Caco-2 (cell line): ENCODE results near the gene G2E3. TPM values are rescaled to one million over a fixed set of nuclear protein-coding genes. Genes with fewer than 3 reads are reported as not detected.
"Not testable (repeated sequence)": the region's sequence is repeated elsewhere in the genome, so short reads cannot be mapped to it uniquely, and the experiment has no call there.

Experiments
- BruUV-seq: library from RNA; stranded (reverse); fragments of 400-500 nt; replicated peaks from 2 replicates; lab custom pipeline; 2021; lab: Mats Ljungman, UMichigan
- CTCF ChIA-PET: fragments of 300-600 bp; sonication (Branson Sonifier 250); formaldehyde crosslinking; loops from one replicate; lab custom pipeline; 2022; ENCODE audit warnings: antibody characterized with exemption; lab: Charles Lee
- POLR2A ChIA-PET: fragments of 300-600 bp; sonication (Branson Sonifier 250); formaldehyde crosslinking; loops from one replicate; lab custom pipeline; 2022; ENCODE audit warnings: antibody characterized with exemption; lab: Charles Lee
- DNase-seq, 2 experiments: peaks; one replicate each; pipeline versions ENCODE4 v3.0.0 to v3.0.0-alpha.2; 2020 to 2022
- H3K27me3 ChIP-seq: replicated peaks from 2 replicates; pipeline ENCODE4 v1.6.0; 2011; ENCODE audit warnings: low read length; ENCODE audit not compliant: control insufficient read depth, insufficient read depth
- H3K36me3 ChIP-seq: 2 replicates; pipeline ENCODE4 v1.5.1; 2011; ENCODE audit warnings: low read length; ENCODE audit not compliant: control insufficient read depth, insufficient read depth
- H3K4me1 ChIP-seq: fragments of 250-450 bp; sonication (Bioruptor Pico); 2 replicates; pipeline ENCODE4 v1.5.1; 2020; ENCODE audit warnings: mild to moderate bottlenecking
- H3K4me3 ChIP-seq: 2 replicates; pipeline ENCODE4 v1.5.1; 2011; ENCODE audit warnings: low read depth, mild to moderate bottlenecking, control low read depth, low read length
- H3K9me3 ChIP-seq: fragments of 250-450 bp; sonication (Bioruptor Pico); 2 replicates; pipeline ENCODE4 v1.5.1; 2020; ENCODE audit warnings: mild to moderate bottlenecking, moderate library complexity
- H3K27ac Mint-ChIP-seq: one replicate; pipeline ENCODE4 v1.8.0; 2022; ENCODE audit warnings: mixed read lengths; ENCODE audit not compliant: unreplicated experiment
- H3K27me3 Mint-ChIP-seq: one replicate; pipeline ENCODE4 v1.8.0; 2022; ENCODE audit warnings: mixed read lengths; ENCODE audit not compliant: insufficient read depth, unreplicated experiment
- H3K36me3 Mint-ChIP-seq: one replicate; pipeline ENCODE4 v1.8.0; 2022; ENCODE audit warnings: mild to moderate bottlenecking, mixed read lengths; ENCODE audit not compliant: insufficient read depth, unreplicated experiment
- H3K4me1 Mint-ChIP-seq: one replicate; pipeline ENCODE4 v1.8.0; 2022; ENCODE audit warnings: low read depth, mixed read lengths; ENCODE audit not compliant: unreplicated experiment
- H3K4me3 Mint-ChIP-seq: one replicate; pipeline ENCODE4 v1.8.0; 2022; ENCODE audit warnings: mild to moderate bottlenecking, moderate library complexity, mixed read lengths; ENCODE audit not compliant: unreplicated experiment
- H3K9me3 Mint-ChIP-seq: one replicate; pipeline ENCODE4 v1.8.0; 2022; ENCODE audit warnings: mixed read lengths; ENCODE audit not compliant: unreplicated experiment
- CTCF ChIP-seq, 2 experiments: fragments of 200-600 bp in 1 of 2; IDR thresholded peaks; 1 replicate in 1 of 2; 2 replicates in 1 of 2; pipeline versions ENCODE4 v1.5.1 to v1.8.0; 2011 to 2022; ENCODE audit warnings: antibody characterized with exemption in 1 of 2, control low read depth in 1 of 2, inconsistent platforms in 1 of 2, low read depth in 1 of 2, low read length in 1 of 2, mild to moderate bottlenecking in 1 of 2, moderate library complexity in 1 of 2; ENCODE audit not compliant: insufficient read depth in 1 of 2, severe bottlenecking in 1 of 2, unreplicated experiment in 1 of 2
- intact Hi-C: fragments of 100-400 bp; cut with micrococcal nuclease; formaldehyde crosslinking; loops from one replicate; pipeline ENCODE4 v1.10.0; 2022; ENCODE audit not compliant: unreplicated experiment
- total RNA-seq: library from RNA; stranded (reverse); gene quantifications from 2 replicates; pipeline ENCODE4 v1.2.3, GENCODE V29; 2022

The G2E3 gene
- total RNA-seq, 1 experiment from 2014 or later: 25.1 TPM

GRCh38 chr14:30625533-30625932, 66.6 kb downstream of the G2E3 start:
- H3K9me3 Mint-ChIP-seq: no peaks in the 10 kb centered on the region
- no peak overlapping the region for H3K4me3 ChIP-seq
- peaks cover 13% of the 10 kb centered on the region for H3K4me1 Mint-ChIP-seq
- H3K27me3 ChIP-seq: no peaks in the 10 kb centered on the region
- no peaks in the 10 kb centered on the region for H3K27me3 Mint-ChIP-seq
- H3K9me3 ChIP-seq: no peaks in the 10 kb centered on the region
- ChIA-PET POLR2A (no interaction called here), CTCF (no interaction called here)
- DNase-seq: no peak
- H3K27ac Mint-ChIP-seq: no peak overlapping the region
- H3K4me1 ChIP-seq: peaks cover 3% of the 10 kb centered on the region; the same call in 1 of the 2 replicates
- no peak overlapping the region for H3K4me3 Mint-ChIP-seq
- intact Hi-C loops: loop anchor here (10.0 kb wide), 1 partner anchor 251 kb away; no protein-coding TSS in a partner anchor
- BruUV-seq: no TSS peak
- peaks cover 24% of the 10 kb centered on the region for H3K36me3 Mint-ChIP-seq
- TF ChIP-seq CTCF (IDR thresholded peaks at IDR 0.05; ENCODE audit: insufficient read depth in 1 of 2, low read depth in 1 of 2, low read length in 1 of 2, severe bottlenecking in 1 of 2, unreplicated experiment in 1 of 2): no peak
- no peaks in the 10 kb centered on the region for H3K36me3 ChIP-seq

- POLR2A ChIA-PET, DNase-seq, H3K9me3 ChIP-seq, H3K36me3 ChIP-seq, H3K27me3 Mint-ChIP-seq, H3K9me3 Mint-ChIP-seq, BruUV-seq, H3K27ac Mint-ChIP-seq, H3K27me3 ChIP-seq, CTCF ChIA-PET, H3K4me1 Mint-ChIP-seq, H3K4me1 ChIP-seq, H3K4me3 ChIP-seq, H3K4me3 Mint-ChIP-seq: not testable (repeated sequence)
- peaks cover 14% of the 10 kb centered on the region for H3K36me3 Mint-ChIP-seq
- intact Hi-C loops: loop anchor here (10.0 kb wide), 1 partner anchor 255 kb away; no protein-coding TSS in a partner anchor
Measured at GRCh38 chr14:30629432-30629831, 70.5 kb downstream of the G2E3 start.

GRCh38 chr14:30630248-30630647, 71.3 kb downstream of the G2E3 start:
- Mint-ChIP-seq H3K4me3 (no peak overlapping the region), H3K27ac (no peak overlapping the region), H3K9me3 (no peaks in the 10 kb centered on the region), H3K36me3 (peaks cover 16% of the 10 kb centered on the region), H3K4me1 (no peaks in the 10 kb centered on the region), H3K27me3 (no peaks in the 10 kb centered on the region)
- ChIA-PET CTCF (no interaction called here), POLR2A (no interaction called here)
- H3K27me3 ChIP-seq: no peaks in the 10 kb centered on the region
- DNase-seq: no peak
- H3K9me3 ChIP-seq: no peaks in the 10 kb centered on the region
- BruUV-seq: no TSS peak
- H3K36me3 ChIP-seq: no peaks in the 10 kb centered on the region
- peaks cover 3% of the 10 kb centered on the region; the same call in 1 of the 2 replicates for H3K4me1 ChIP-seq
- no peak overlapping the region for H3K4me3 ChIP-seq
- intact Hi-C loops: no loop called here
- TF ChIP-seq CTCF (IDR thresholded peaks at IDR 0.05; ENCODE audit: insufficient read depth in 1 of 2, low read depth in 1 of 2, low read length in 1 of 2, severe bottlenecking in 1 of 2, unreplicated experiment in 1 of 2): no peak

- no peak for TF ChIP-seq CTCF (IDR thresholded peaks at IDR 0.05; ENCODE audit: insufficient read depth in 1 of 2, low read depth in 1 of 2, low read length in 1 of 2, severe bottlenecking in 1 of 2, unreplicated experiment in 1 of 2)
- POLR2A ChIA-PET: no interaction called here
- no peak overlapping the region for H3K4me3 Mint-ChIP-seq
- no TSS peak for BruUV-seq
- H3K27me3 Mint-ChIP-seq: no peaks in the 10 kb centered on the region
- peaks cover 3% of the 10 kb centered on the region; the same call in 1 of the 2 replicates for H3K4me1 ChIP-seq
- H3K9me3 ChIP-seq: no peaks in the 10 kb centered on the region
- intact Hi-C loops: no loop called here
- H3K36me3 ChIP-seq: no peaks in the 10 kb centered on the region
- CTCF ChIA-PET: no interaction called here
- no peak overlapping the region for H3K4me3 ChIP-seq
- H3K27me3 ChIP-seq: no peaks in the 10 kb centered on the region
- no peak overlapping the region for H3K27ac Mint-ChIP-seq
- no peak for DNase-seq
- H3K4me1 Mint-ChIP-seq: no peaks in the 10 kb centered on the region
- H3K36me3 Mint-ChIP-seq: peaks cover 17% of the 10 kb centered on the region
- no peaks in the 10 kb centered on the region for H3K9me3 Mint-ChIP-seq
Measured at GRCh38 chr14:30632730-30633129, 73.8 kb downstream of the G2E3 start.
